Activated T-helper 17 cell treated with anti-CD3 and anti-CD28 coated beads, Interleukin-2, amount 50 U/mL, for 72 hours (primary cell): ENCODE results near the gene MAST4. TPM values are rescaled to one million over a fixed set of nuclear protein-coding genes. Genes with fewer than 3 reads are reported as not detected.

ENCODE experiments used
- ATAC-seq: fragments of 150-1000 bp; cut with Tn5 transposase; replicated peaks from 2 replicates; pipeline ENCODE4 v1.10.0; 2021; ENCODE audit warnings: mild to moderate bottlenecking, moderate library complexity
- H3K27ac Mint-ChIP-seq: one replicate; pipeline ENCODE4 v1.8.0; 2022; ENCODE audit warnings: mixed read lengths
- H3K27me3 Mint-ChIP-seq: one replicate; pipeline ENCODE4 v1.8.0; 2022; ENCODE audit warnings: mixed read lengths
- H3K36me3 Mint-ChIP-seq: one replicate; pipeline ENCODE4 v1.8.0; 2022; ENCODE audit warnings: low read depth, mild to moderate bottlenecking, mixed read lengths
- H3K4me1 Mint-ChIP-seq: one replicate; pipeline ENCODE4 v1.8.0; 2022; ENCODE audit warnings: mixed read lengths
- H3K4me3 Mint-ChIP-seq: one replicate; pipeline ENCODE4 v1.8.0; 2022; ENCODE audit warnings: mild to moderate bottlenecking, mixed read lengths
- H3K9me3 Mint-ChIP-seq: one replicate; pipeline ENCODE4 v1.8.0; 2022; ENCODE audit warnings: mixed read lengths
- total RNA-seq, 2 donors: library from RNA; stranded (reverse); gene quantifications; one replicate each; pipeline ENCODE4 v1.2.3, GENCODE V29; 2022

MAST4 gene
- total RNA-seq, 2 donors from 2014 or later: 42.1 to 103 TPM

- peaks cover 20% of the 10 kb centered on the region for H3K27me3 Mint-ChIP-seq
- ATAC-seq: no peak
- H3K9me3 Mint-ChIP-seq: no peaks in the 10 kb centered on the region
- H3K27ac Mint-ChIP-seq: no peak overlapping the region
- H3K4me1 Mint-ChIP-seq: no peaks in the 10 kb centered on the region
- no peak overlapping the region for H3K4me3 Mint-ChIP-seq
- no peaks in the 10 kb centered on the region for H3K36me3 Mint-ChIP-seq
Measured at GRCh38 chr5:66718374-66719002, 122.3 kb downstream of the MAST4 start.

- no peak for ATAC-seq
- Mint-ChIP-seq H3K27ac (no peak overlapping the region), H3K27me3 (peaks cover 15% of the 10 kb centered on the region), H3K9me3 (no peaks in the 10 kb centered on the region), H3K4me1 (no peaks in the 10 kb centered on the region), H3K4me3 (no peak overlapping the region), H3K36me3 (no peaks in the 10 kb centered on the region)
Measured at GRCh38 chr5:66720780-66721179, 124.6 kb downstream of the MAST4 start.

- Mint-ChIP-seq H3K27ac (no peak overlapping the region), H3K36me3 (no peaks in the 10 kb centered on the region), H3K9me3 (no peaks in the 10 kb centered on the region), H3K4me3 (no peak overlapping the region), H3K4me1 (no peaks in the 10 kb centered on the region), H3K27me3 (peaks cover 25% of the 10 kb centered on the region)
- ATAC-seq: no peak
Measured at GRCh38 chr5:66722686-66723085, 126.5 kb downstream of the MAST4 start.

GRCh38 chr5:66724349-66725139 lies 128.4 kb downstream of the MAST4 start:
- Mint-ChIP-seq H3K4me3 (no peak overlapping the region), H3K4me1 (no peaks in the 10 kb centered on the region), H3K9me3 (no peaks in the 10 kb centered on the region), H3K36me3 (no peaks in the 10 kb centered on the region), H3K27ac (no peak overlapping the region), H3K27me3 (peaks cover 25% of the 10 kb centered on the region)
- no peak for ATAC-seq

- no peaks in the 10 kb centered on the region for H3K36me3 Mint-ChIP-seq
- H3K4me3 Mint-ChIP-seq: no peak overlapping the region
- H3K9me3 Mint-ChIP-seq: no peaks in the 10 kb centered on the region
- ATAC-seq: no peak
- H3K27ac Mint-ChIP-seq: no peak overlapping the region
- H3K27me3 Mint-ChIP-seq: peaks cover 14% of the 10 kb centered on the region
- H3K4me1 Mint-ChIP-seq: no peaks in the 10 kb centered on the region
Measured at GRCh38 chr5:66727630-66728029, 131.4 kb downstream of the MAST4 start.

- no peak for ATAC-seq
- peaks cover 14% of the 10 kb centered on the region for H3K27me3 Mint-ChIP-seq
- H3K9me3 Mint-ChIP-seq: no peaks in the 10 kb centered on the region
- H3K4me3 Mint-ChIP-seq: no peak overlapping the region
- no peak overlapping the region for H3K27ac Mint-ChIP-seq
- H3K4me1 Mint-ChIP-seq: no peaks in the 10 kb centered on the region
- no peaks in the 10 kb centered on the region for H3K36me3 Mint-ChIP-seq
Measured at GRCh38 chr5:66728049-66728448, 131.9 kb downstream of the MAST4 start.

- Mint-ChIP-seq H3K27ac (no peak overlapping the region), H3K4me3 (no peak overlapping the region), H3K27me3 (peaks cover 27% of the 10 kb centered on the region), H3K9me3 (no peaks in the 10 kb centered on the region), H3K4me1 (no peaks in the 10 kb centered on the region), H3K36me3 (no peaks in the 10 kb centered on the region)
- ATAC-seq: no peak
Measured at GRCh38 chr5:66737096-66737495, 140.9 kb downstream of the MAST4 start.

- Mint-ChIP-seq H3K9me3 (no peaks in the 10 kb centered on the region), H3K27me3 (peaks cover 30% of the 10 kb centered on the region), H3K4me3 (no peak overlapping the region), H3K27ac (no peak overlapping the region), H3K36me3 (no peaks in the 10 kb centered on the region), H3K4me1 (peaks cover 5% of the 10 kb centered on the region)
- ATAC-seq: no peak
Measured at GRCh38 chr5:66738136-66738535, 141.9 kb downstream of the MAST4 start.

GRCh38 chr5:66739021-66739420 lies 142.8 kb downstream of the MAST4 start:
- Mint-ChIP-seq H3K27me3 (peaks cover 28% of the 10 kb centered on the region), H3K4me3 (no peak overlapping the region), H3K36me3 (no peaks in the 10 kb centered on the region), H3K9me3 (no peaks in the 10 kb centered on the region), H3K4me1 (peaks cover 9% of the 10 kb centered on the region), H3K27ac (no peak overlapping the region)
- ATAC-seq: no peak

GRCh38 chr5:66739951-66740350 lies 143.8 kb downstream of the MAST4 start:
- no peak overlapping the region for H3K27ac Mint-ChIP-seq
- no peak for ATAC-seq
- no peaks in the 10 kb centered on the region for H3K9me3 Mint-ChIP-seq
- H3K36me3 Mint-ChIP-seq: no peaks in the 10 kb centered on the region
- no peak overlapping the region for H3K4me3 Mint-ChIP-seq
- peaks cover 27% of the 10 kb centered on the region for H3K27me3 Mint-ChIP-seq
- peaks cover 9% of the 10 kb centered on the region for H3K4me1 Mint-ChIP-seq

- ATAC-seq: no peak
- peaks cover 32% of the 10 kb centered on the region for H3K27me3 Mint-ChIP-seq
- no peak overlapping the region for H3K27ac Mint-ChIP-seq
- H3K4me3 Mint-ChIP-seq: no peak overlapping the region
- H3K4me1 Mint-ChIP-seq: peaks cover 9% of the 10 kb centered on the region
- no peaks in the 10 kb centered on the region for H3K36me3 Mint-ChIP-seq
- no peaks in the 10 kb centered on the region for H3K9me3 Mint-ChIP-seq
Measured at GRCh38 chr5:66741394-66741793, 145.2 kb downstream of the MAST4 start.

GRCh38 chr5:66742083-66742895 lies 146.1 kb downstream of the MAST4 start:
- Mint-ChIP-seq H3K9me3 (no peaks in the 10 kb centered on the region), H3K27me3 (peaks cover 40% of the 10 kb centered on the region), H3K4me3 (no peak overlapping the region), H3K36me3 (no peaks in the 10 kb centered on the region), H3K27ac (peak overlapping the region; percentile 2), H3K4me1 (peaks cover 9% of the 10 kb centered on the region)
- ATAC-seq: no peak

- Mint-ChIP-seq H3K27me3 (peaks cover 40% of the 10 kb centered on the region), H3K27ac (peak overlapping the region; percentile 2), H3K4me1 (peaks cover 9% of the 10 kb centered on the region), H3K9me3 (no peaks in the 10 kb centered on the region), H3K36me3 (no peaks in the 10 kb centered on the region), H3K4me3 (no peak overlapping the region)
- ATAC-seq: no peak
Measured at GRCh38 chr5:66742896-66743247, 146.7 kb downstream of the MAST4 start.

GRCh38 chr5:66743344-66743743 lies 147.2 kb downstream of the MAST4 start:
- no peak for ATAC-seq
- Mint-ChIP-seq H3K27me3 (peaks cover 36% of the 10 kb centered on the region), H3K4me1 (peaks cover 9% of the 10 kb centered on the region), H3K4me3 (no peak overlapping the region), H3K36me3 (no peaks in the 10 kb centered on the region), H3K27ac (peak overlapping the region; percentile 2), H3K9me3 (no peaks in the 10 kb centered on the region)

- no peak for ATAC-seq
- Mint-ChIP-seq H3K36me3 (no peaks in the 10 kb centered on the region), H3K4me3 (no peak overlapping the region), H3K27ac (no peak overlapping the region), H3K27me3 (peaks cover 38% of the 10 kb centered on the region), H3K9me3 (no peaks in the 10 kb centered on the region), H3K4me1 (peaks cover 9% of the 10 kb centered on the region)
Measured at GRCh38 chr5:66744040-66744439, 147.8 kb downstream of the MAST4 start.
